Measurements from ENCODE around the gene PPM1H.

PPM1H gene

GRCh38 chr12:62659453-62660295 is 275.3 kb downstream of the PPM1H start:
- no peak for DNase-seq (ENCODE audit: insufficient read length, low spot score)
- FAIRE-seq: no peak

GRCh38 chr12:62658910-62659309 is 276.0 kb downstream of the PPM1H start:
- no peak for DNase-seq (ENCODE audit: insufficient read length, low spot score)
- FAIRE-seq: no peak

DNA sequence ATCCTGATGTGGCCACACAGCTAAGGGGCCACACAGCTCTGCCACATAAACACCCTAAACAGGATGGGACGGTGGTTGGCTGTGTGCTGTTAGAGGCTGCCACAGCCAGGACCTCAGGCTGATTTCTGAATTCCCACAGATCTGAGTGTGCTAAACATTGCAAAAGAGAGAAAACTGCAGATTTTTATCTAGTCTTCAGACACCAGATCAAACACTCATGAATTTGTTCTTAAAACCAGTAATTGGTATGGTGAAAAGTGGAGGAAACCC is 277.7 kb downstream of the PPM1H start:
- no peak for FAIRE-seq
- DNase-seq (ENCODE audit: insufficient read length, low spot score): no peak

- DNase-seq (ENCODE audit: insufficient read length, low spot score) (no peak), FAIRE-seq (no peak)
These were observed 278.2 kb downstream of the PPM1H start for GRCh38 chr12:62656591-62657362.

DNA sequence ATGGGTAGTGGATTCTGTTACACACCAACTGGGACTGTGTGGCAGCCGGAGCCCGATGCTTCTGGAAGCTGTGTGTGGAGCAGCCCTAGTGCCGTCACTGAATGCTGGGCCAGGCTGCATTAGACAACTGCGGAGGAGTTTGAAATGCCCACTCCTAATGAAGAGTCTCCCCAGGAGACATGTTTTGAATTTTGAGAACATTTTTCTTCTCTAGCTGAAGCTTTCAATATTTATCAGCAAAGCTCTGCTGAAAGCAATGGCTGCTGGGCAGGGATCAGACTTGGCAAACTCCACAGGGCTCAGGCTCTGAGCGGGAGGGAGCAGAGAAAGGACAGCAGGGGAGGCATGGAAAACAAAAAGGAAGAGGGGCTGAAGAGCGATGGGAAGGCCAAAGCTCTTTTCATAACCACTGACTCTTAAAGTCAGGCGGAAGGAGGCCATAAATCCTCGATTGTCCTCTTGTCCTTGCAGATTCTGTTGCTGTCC is 279.2 kb downstream of the PPM1H start:
- DNase-seq (ENCODE audit: insufficient read length, low spot score) (no peak), FAIRE-seq (no peak)

DNA sequence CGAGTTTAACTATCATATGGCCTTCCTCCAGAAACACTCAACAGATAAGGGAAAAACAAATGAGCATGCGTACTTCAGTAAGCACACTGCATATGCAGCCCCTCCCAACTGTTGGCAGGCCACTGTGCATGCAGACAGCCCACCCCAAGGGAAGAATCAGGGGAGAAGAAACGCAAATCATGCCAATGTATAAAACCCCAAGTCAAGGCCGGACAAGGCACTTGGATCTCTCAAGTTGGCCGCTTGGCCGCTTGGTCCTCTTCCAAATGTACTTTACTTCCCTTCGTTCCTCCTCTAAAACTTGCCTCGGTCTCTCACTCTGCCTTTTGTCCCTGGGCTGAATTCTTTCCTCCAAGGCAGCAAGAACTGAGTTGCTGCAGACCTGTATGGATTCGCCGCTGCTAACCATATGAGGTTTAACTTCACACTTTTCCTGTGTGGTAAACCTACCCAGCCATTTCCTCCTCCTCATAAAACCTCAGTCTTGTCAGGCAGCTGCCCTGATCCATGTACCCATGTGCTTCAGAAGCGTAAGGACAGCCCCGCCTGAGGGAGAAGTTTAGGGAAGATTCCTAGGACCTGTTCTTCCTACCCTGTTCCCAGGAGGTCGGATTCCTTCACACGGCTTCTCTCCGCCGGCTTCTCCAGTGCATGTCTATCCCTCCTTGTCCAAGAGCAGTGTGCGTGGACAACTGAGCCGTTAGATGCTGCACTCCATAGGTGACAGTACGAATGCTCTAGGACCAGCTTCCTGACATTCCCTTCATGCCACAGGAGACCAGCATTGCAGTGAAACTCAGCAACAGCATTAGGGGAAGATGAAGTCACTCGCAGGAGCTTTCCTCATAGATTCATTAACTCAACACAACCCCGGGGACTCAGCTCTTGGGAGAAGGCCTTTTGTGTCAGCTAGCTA is 280.4 kb downstream of the PPM1H start:
- FAIRE-seq: no peak
- DNase-seq (ENCODE audit: insufficient read length, low spot score): no peak

DNA sequence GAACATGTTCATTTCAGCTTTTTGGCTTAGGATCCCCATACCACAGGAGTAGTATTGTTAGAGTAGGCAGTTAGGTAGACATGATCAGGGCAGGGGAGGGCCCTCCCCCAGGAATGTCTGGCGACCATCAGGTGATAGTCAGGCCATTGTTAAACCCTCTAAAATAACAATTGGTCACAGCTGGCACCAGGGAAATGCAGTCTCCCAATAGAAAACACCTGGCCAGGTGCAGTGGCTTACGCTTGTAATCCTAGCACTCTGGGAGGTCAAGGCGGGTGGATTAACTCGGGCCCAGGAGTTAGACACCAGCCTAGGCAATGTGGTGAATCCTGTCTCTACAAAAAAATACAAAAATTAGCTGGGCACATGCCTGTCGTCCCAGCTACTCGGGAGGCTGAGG is 281.2 kb downstream of the PPM1H start:
- FAIRE-seq (no peak), DNase-seq (ENCODE audit: insufficient read length, low spot score) (no peak)

DNA sequence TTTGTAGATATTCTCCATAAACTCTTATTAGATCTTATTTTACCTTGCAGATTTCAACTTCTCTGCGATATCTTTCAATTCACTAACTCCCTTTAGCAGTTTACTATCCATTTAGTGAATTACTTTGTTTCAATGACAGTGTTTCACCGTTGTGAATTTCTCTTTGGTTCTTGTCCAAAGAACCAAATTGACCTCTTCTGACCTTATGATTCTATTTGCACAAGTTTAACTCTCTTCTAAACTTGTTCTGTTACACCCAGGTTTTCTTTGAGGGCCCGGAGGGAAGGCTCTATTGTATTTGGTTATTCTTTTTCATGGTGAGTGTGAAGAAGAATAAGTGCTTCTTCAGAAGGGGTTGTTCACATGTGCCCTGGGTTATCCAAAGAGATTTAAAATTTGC is 281.6 kb downstream of the PPM1H start:
- no peak for FAIRE-seq
- DNase-seq (ENCODE audit: insufficient read length, low spot score): no peak

DNA sequence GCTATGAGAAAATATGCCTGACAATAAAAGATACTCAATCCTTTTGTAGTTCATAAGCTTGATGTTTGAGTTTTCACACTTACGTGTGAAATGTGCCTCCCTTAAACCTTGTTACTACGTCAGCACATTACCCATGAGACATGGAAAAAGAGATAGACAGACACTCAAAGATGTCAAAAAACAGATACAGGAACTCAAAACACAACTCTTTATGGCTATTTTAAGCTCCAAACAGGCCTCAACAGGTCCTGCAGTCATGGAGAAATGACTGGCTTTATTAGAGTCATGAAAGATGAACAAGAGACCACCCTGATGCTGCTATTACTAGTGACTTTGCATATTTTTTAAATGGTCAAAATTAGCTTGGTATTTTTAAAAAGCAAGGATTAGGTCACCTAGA is 283.8 kb downstream of the PPM1H start:
- FAIRE-seq: no peak

GRCh38 chr12:62649412-62650138 is 285.4 kb downstream of the PPM1H start:
- DNase-seq (ENCODE audit: insufficient read length, low spot score) (no peak), FAIRE-seq (no peak)

More for the DNA sequence above, 283.8 kb downstream of the PPM1H start:
- no peak for DNase-seq (ENCODE audit: insufficient read length, low spot score)

GRCh38 chr12:62647586-62647985 is 287.4 kb downstream of the PPM1H start:
- FAIRE-seq (no peak), DNase-seq (ENCODE audit: insufficient read length, low spot score) (no peak)

DNA sequence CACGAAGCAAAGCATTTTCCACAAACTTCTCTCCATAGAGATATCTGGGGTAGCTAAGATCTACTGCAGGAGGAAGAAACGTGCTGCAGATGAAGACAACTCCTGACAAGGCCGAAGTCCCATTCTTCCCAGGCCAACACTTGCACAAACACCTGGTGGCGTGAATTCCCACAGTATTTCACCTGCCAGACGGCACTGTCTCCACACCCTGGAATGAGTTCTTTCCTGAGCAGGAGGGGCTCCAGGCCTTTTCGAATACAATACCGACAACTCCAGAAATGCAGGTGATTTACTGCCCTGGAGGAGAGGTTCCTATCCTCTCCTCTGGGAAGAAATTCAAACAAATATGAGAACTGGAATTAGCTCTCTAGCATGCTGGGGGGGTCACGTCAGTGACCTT is 288.4 kb downstream of the PPM1H start:
- FAIRE-seq (no peak), DNase-seq (ENCODE audit: insufficient read length, low spot score) (no peak)

DNA sequence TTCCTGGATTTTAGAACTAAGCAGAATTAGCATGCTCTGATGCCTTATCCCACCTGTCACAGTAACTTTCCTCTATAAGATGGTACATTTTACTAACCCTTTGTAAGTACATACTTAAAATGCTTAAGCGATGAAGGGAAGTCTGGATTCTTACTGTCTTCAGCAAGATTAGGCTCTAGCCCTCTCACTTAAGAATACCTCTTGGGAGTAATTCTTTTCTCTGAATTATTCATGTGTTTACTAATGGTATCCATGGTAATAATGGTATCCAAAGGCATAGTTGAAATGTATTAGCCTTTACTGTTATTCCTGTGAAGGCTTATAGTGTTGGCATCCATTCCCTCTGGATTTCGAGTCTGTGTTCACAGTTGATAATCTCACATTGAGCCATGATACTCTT is 291.5 kb downstream of the PPM1H start:
- no peak for DNase-seq (ENCODE audit: insufficient read length, low spot score)
- FAIRE-seq: no peak

DNA sequence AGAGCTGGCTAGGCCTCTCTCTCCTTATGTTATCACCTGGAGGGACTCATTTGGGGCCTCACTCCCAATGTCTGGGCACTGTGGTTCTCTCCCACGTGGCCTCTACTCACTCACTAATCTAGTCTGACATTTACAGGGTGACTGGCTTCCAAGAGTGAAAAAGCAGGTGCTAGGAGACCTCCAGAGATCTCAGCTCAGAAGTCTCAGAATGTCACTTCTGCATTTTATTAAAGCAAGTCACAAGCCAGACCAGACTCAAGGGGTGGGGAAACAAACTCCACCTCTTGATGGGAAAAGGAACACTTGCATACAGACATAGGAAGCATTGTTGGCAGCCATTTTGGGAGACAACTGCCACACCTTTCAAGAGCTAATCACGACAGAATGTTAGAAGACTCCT is 292.5 kb downstream of the PPM1H start:
- FAIRE-seq (no peak), DNase-seq (ENCODE audit: insufficient read length, low spot score) (no peak)

- DNase-seq (ENCODE audit: insufficient read length, low spot score) (peak; percentile 40), FAIRE-seq (no peak)
These were observed 294.0 kb downstream of the PPM1H start for GRCh38 chr12:62640910-62641448.

DNA sequence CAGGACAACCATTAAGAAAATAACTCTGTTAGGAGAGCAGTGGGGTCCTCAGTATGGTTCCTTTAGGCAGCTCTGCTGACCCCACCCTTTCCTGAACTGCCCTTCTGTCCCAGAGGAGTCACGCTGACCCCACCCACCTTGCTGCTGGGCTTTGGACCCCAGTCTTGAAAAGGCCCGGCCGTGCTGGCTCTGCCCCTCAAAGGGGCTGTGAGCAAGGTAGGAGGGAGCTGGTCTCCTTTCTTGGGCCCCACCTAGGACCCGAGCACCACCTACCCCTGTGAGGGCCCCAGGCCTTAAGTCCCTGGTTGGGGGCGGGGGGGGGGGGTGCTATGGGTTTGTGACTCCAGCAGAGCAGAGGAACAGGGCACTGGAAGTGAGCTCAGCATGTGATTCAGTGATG is 297.3 kb downstream of the PPM1H start:
- DNase-seq (ENCODE audit: insufficient read length, low spot score) (no peak), FAIRE-seq (no peak)

DNA sequence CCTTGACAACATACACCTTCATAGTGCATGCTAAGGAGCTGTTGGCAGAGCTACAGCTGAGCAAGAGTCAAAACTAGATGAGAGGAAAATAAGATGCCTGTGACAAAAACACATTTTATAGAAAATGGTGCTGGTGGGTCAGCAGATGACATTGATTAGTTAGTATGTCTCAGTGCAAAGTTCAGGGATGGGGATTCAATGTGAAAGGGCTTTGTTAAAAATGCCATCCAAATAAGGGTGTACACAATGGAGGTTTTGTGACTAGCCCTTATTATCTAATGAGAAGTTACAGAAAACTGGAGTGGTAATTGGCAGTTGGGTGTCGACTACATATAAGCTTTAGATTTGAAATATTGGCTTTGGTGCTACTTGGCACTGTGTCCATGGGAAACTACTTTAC is 299.3 kb downstream of the PPM1H start:
- no peak for DNase-seq (ENCODE audit: insufficient read length, low spot score)
- FAIRE-seq: no peak

DNA sequence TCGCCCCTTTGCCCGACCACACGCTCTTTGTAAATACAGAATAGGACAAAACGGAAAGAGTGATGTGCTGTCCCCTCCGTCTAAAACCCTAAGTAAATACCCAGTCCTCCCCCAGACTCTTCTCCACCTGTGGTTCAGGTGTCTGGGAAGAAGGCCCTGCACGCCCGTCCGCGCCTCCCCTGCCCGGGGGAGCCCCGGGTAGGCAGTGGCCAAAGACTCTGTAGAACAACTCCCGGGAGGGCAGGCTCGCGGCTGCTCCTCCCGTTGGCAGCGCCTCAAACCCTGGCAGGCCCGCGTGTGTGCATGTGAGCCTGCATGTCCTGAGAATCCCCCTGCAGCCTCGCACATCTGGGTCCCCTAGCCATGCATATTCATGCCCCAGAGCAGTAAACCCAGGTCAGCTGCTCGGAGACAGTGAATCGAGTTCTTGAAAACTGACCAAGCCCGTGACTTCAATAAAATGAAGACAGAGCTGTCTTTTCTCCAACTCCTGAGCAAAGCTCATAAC is 302.5 kb downstream of the PPM1H start:
- FAIRE-seq (no peak), DNase-seq (ENCODE audit: insufficient read length, low spot score) (no peak)

GRCh38 chr12:62631471-62632410 is 303.2 kb downstream of the PPM1H start:
- DNase-seq (ENCODE audit: insufficient read length, low spot score) (peak; percentile 83), FAIRE-seq (peak; percentile 55)
